ENCODE results near the gene EXOC4. TPM values are rescaled to one million over a fixed set of nuclear protein-coding genes. Genes with fewer than 3 reads are reported as not detected.

The EXOC4 gene
- total and polyA plus RNA-seq, 2 of the 8 experiments (the other 6 are each of a cell fraction or from before 2014, with no cell fraction given): 27.0 to 67.3 TPM

- no peak for TF ChIP-seq KDM4A (IDR thresholded peaks at IDR 0.05; ENCODE audit: low read depth, low read length, severe bottlenecking)
- TF ChIP-seq TCF12 (IDR thresholded peaks at IDR 0.05; ENCODE audit: low read depth, low read length): no peak
- no peak for TF ChIP-seq MAFK (IDR thresholded peaks at IDR 0.05; ENCODE audit: low read depth, low read length)
- no peak for TF ChIP-seq RFX5 (IDR thresholded peaks at IDR 0.05; ENCODE audit: borderline replicate concordance, low read depth, low read length)
- no peak for TF ChIP-seq JUN (IDR thresholded peaks at IDR 0.05; ENCODE audit: low read depth, low read length)
- TF ChIP-seq GTF2F1 (IDR thresholded peaks at IDR 0.05; ENCODE audit: borderline replicate concordance, low read depth, low read length): no peak
These were observed 29.2 kb downstream of the EXOC4 start (continued) for GRCh38 chr7:133282094-133282493.
